ENCODE results near the gene RPS6KB2. TPM values are rescaled to one million over a fixed set of nuclear protein-coding genes. Genes with fewer than 3 reads are reported as not detected.
A peak's percentile ranks its signal among the peaks of the same experiment; 100 is the strongest.

RPS6KB2 gene
- total and polyA plus RNA-seq, 9 of the 15 experiments (the other 6 are each of a cell fraction or from before 2014, with no cell fraction given) = 0.42 to 122 (median 82.6) TPM

GRCh38 chr11:67468759-67469507 is 40.6 kb downstream of the RPS6KB2 start, which contains the start of gene TMEM134 (continued):
- TF ChIP-seq KAT7 (CRISPR knock-in tag; IDR thresholded peaks at IDR 0.05; ENCODE audit: borderline replicate concordance) = peak; percentile 46; the same call in 1 of the 2 replicates
- no peak for TF ChIP-seq FUS (optimal IDR thresholded peaks at IDR 0.05; ENCODE audit: low read depth, low read length)
- 0 out of 2 replicates have a peak, but pooled peaks have one; percentile 17 for TF ChIP-seq ZNF780A (CRISPR knock-in tag; IDR thresholded peaks at IDR 0.05)
- TF ChIP-seq RB1 (IDR thresholded peaks at IDR 0.05; ENCODE audit: low read depth) = peak; percentile 82
- peak; percentile 91 for TF ChIP-seq RBFOX2 (IDR thresholded peaks at IDR 0.05; ENCODE audit: low read depth, low read length)
- peak; percentile 68 for TF ChIP-seq HCFC1 (IDR thresholded peaks at IDR 0.05; ENCODE audit: low read depth, low read length)
- no peak for TF ChIP-seq TFE3 (CRISPR knock-in tag; IDR thresholded peaks at IDR 0.05)
- peak; percentile 93 for TF ChIP-seq POLR2G (IDR thresholded peaks at IDR 0.05; ENCODE audit: low read depth, low read length)
- TF ChIP-seq ZHX1 (conservative IDR thresholded peaks at IDR 0.05; ENCODE audit: low read length) = 0 out of 2 replicates have a peak, but pooled peaks have one; percentile 69
- TF ChIP-seq XRCC5 (IDR thresholded peaks at IDR 0.05; ENCODE audit: low read depth, low read length) = peak; percentile 84
- TF ChIP-seq PCBP1 (IDR thresholded peaks at IDR 0.05; ENCODE audit: low read depth, low read length, poor library complexity, severe bottlenecking) = no peak
- peak; percentile 86; the same call in 1 of the 2 replicates for TF ChIP-seq KDM2B (CRISPR knock-in tag; IDR thresholded peaks at IDR 0.05)
- TF ChIP-seq NFIC (IDR thresholded peaks at IDR 0.05) = 0 out of 2 replicates have a peak, but pooled peaks have one; percentile 41
- TF ChIP-seq ELF4 (CRISPR knock-in tag; IDR thresholded peaks at IDR 0.05) = no peak
- 0 out of 2 replicates have a peak, but pooled peaks have one; percentile 3 for TF ChIP-seq NR1H2 (CRISPR knock-in tag; IDR thresholded peaks at IDR 0.05)
- peak; percentile 90 for TF ChIP-seq ARID4B (CRISPR knock-in tag; IDR thresholded peaks at IDR 0.05)
- TF ChIP-seq ZNF778 (CRISPR knock-in tag; IDR thresholded peaks at IDR 0.05) = no peak
- TF ChIP-seq MCM5 (IDR thresholded peaks at IDR 0.05; ENCODE audit: low read depth) = no peak
- peak; percentile 82 for TF ChIP-seq POLR2A (conservative IDR thresholded peaks at IDR 0.05)
- TF ChIP-seq NR2C2 (CRISPR knock-in tag; IDR thresholded peaks at IDR 0.05) = no peak
- TF ChIP-seq NR2C2 (tag; IDR thresholded peaks at IDR 0.05) = 0 out of 2 replicates have a peak, but pooled peaks have one; percentile 35

Measured in K562 (cell line).